Measurements from ENCODE around the gene ANKRD39. TPM values are rescaled to one million over a fixed set of nuclear protein-coding genes. Genes with fewer than 3 reads are reported as not detected.

ANKRD39 gene
- total RNA-seq (2012; rRNA removed), result 12.5 and 13.6 TPM in 2 replicates
- 15.9 and 17.0 TPM in 2 replicates for polyA plus RNA-seq (2012; rRNA removed)
- 13.1 and 24.9 TPM in 2 replicates for polyA plus RNA-seq (2012; cell fraction: cytosol; rRNA removed)
- 13.0 and 25.7 TPM in 2 replicates for polyA plus RNA-seq (2012; cell fraction: nucleus; rRNA removed; ENCODE audit: low replicate concordance)
- Bru-seq, nascent RNA, result percentile 60 among the genes with signal in this experiment
- percentile 70 among the genes with signal in this experiment for BruChase-seq, experiment 1, labeled RNA remaining after a 6-hour chase
- percentile 62 among the genes with signal in this experiment for BruChase-seq, experiment 2, labeled RNA remaining after a 2-hour chase
- long read RNA-seq, transcript ANKRD39-201 (4 exons, 976 nt), result major isoform, 12 of 13 reads
- long read RNA-seq, partial matches to known transcripts, result 1 of 13 reads
- long read RNA-seq, other reads (novel, unspliced or antisense), result 0 of 13 reads

- H3K56ac ChIP-seq (ENCODE audit: extremely low read depth, insufficient read depth, low read length), result no peak within 1 kb of the TSS
- peak within 1 kb of the TSS; percentile 64 for H3K14ac ChIP-seq (replicated peaks; ENCODE audit: low read depth, low read length)
- peaks cover 29% of the 10 kb centered on the region for H3K36me3 ChIP-seq (ENCODE audit: control insufficient read depth, insufficient read depth, low read length)
- H3K4me1 ChIP-seq (ENCODE audit: control insufficient read depth, insufficient read depth, low read length), result peaks cover 12% of the 10 kb centered on the region
- no peaks in the 10 kb centered on the region for H3K9me3 ChIP-seq (ENCODE audit: control insufficient read depth, insufficient read depth, low read length)
- H4K5ac ChIP-seq (ENCODE audit: low read depth, low read length), result no peak within 1 kb of the TSS; the same call in 1 of the 2 replicates
- peak within 1 kb of the TSS; percentile 66; the same call in 1 of the 2 replicates for H3K23ac ChIP-seq (ENCODE audit: low read depth, low read length)
- peak within 1 kb of the TSS; percentile 63 for H3K9ac ChIP-seq (ENCODE audit: low read depth, low read length)
- H2BK15ac ChIP-seq (ENCODE audit: low read depth, low read length), result no peak within 1 kb of the TSS
- in situ Hi-C loops (cut with MboI; ENCODE audit: low sequenced_read_pairs), result loop anchor here (5.0 to 25.0 kb wide), 2 partner anchors 99 to 254 kb away; partner anchors contain the start of gene ANKRD36
- H2BK120ac ChIP-seq (ENCODE audit: low read depth, low read length), result no peak within 1 kb of the TSS
- peak within 1 kb of the TSS; percentile 58 for H3K27ac ChIP-seq (ENCODE audit: insufficient read depth, low read length)
- ChIA-PET CTCF (interaction anchor here (0.6 to 2.0 kb wide), 20 partner anchors 10 to 105 kb away, joined by 3 to 23 read pairs (median 4); no protein-coding TSS in a partner anchor), POLR2A (ENCODE audit: unreplicated experiment) (interaction anchor here (0.8 kb wide), 1 partner anchor 95 kb away, joined by 3 read pairs; no protein-coding TSS in a partner anchor)
- H2AFZ ChIP-seq (replicated peaks; ENCODE audit: low read length, poor library complexity), result peak within 1 kb of the TSS; percentile 99
- no peak within 1 kb of the TSS for H2AK5ac ChIP-seq (ENCODE audit: low read depth, low read length)
- peak within 1 kb of the TSS; percentile 17 for H2BK5ac ChIP-seq (ENCODE audit: low read depth, low read length, poor library complexity, severe bottlenecking)
- peaks cover 3% of the 10 kb centered on the region; the same call in 1 of the 2 replicates for H3K9me1 ChIP-seq (ENCODE audit: insufficient read depth, low read length)
- ATAC-seq (ENCODE audit: low read depth), result peak; percentile 96
- H3K4ac ChIP-seq (ENCODE audit: low read depth, low read length), result peak within 1 kb of the TSS; percentile 84
- H2AK9ac ChIP-seq (replicated peaks; ENCODE audit: low read depth, low read length, poor library complexity), result peak within 1 kb of the TSS; percentile 95
- peaks cover 11 to 36% of the 10 kb centered on the region in 2 experiments for H3K79me1 ChIP-seq (ENCODE audit: low read depth in 1 of 2, low read length in 2 of 2)
- peak within 1 kb of the TSS; percentile 62 for H4K91ac ChIP-seq (ENCODE audit: insufficient read depth, low read depth, low read length)
- 0% methylated on average over 42 of the region's 81 CpGs; no CpG with 5 or more reads in 1 of the 2 experiments for WGBS, 2 experiments (ENCODE audit: extremely low coverage in 2 of 2, insufficient read length in 1 of 2)
- peak; percentile 98 for DNase-seq
- no TSS peak for BruUV-seq (replicated peaks)
- intact Hi-C loops (cut with micrococcal nuclease), result loop anchor here (1.0 kb wide), 3 partner anchors 10 to 102 kb away; no protein-coding TSS in a partner anchor
- no peak within 1 kb of the TSS for H2BK20ac ChIP-seq (ENCODE audit: low read depth, low read length)
- H3K18ac ChIP-seq (ENCODE audit: low read depth, low read length), result no peak within 1 kb of the TSS; the same call in 1 of the 2 replicates
- H3K4me2 ChIP-seq (ENCODE audit: low read depth, low read length), result peak within 1 kb of the TSS; percentile 87
- H3K27me3 ChIP-seq (ENCODE audit: control insufficient read depth, insufficient read depth, low read length), result no peaks in the 10 kb centered on the region
- H3K4me3 ChIP-seq (ENCODE audit: insufficient read depth, low read depth, low read length), result peak within 1 kb of the TSS; percentile 60
- dilution Hi-C loops (cut with HindIII; ENCODE audit: low sequenced_read_pairs, unreplicated experiment), result no loop called here
- H4K8ac ChIP-seq (ENCODE audit: low read depth in 2 of 2, low read length in 2 of 2), result peak within 1 kb of the TSS; percentile 74 to 84
- no peaks in the 10 kb centered on the region; the same call in 1 of the 2 replicates for H4K20me1 ChIP-seq (ENCODE audit: insufficient read depth, low read length)
- no peak for TF ChIP-seq BHLHE40 (IDR thresholded peaks at IDR 0.05; ENCODE audit: low read depth, low read length)
- TF ChIP-seq MAZ (IDR thresholded peaks at IDR 0.05; ENCODE audit: borderline replicate concordance, low read depth, low read length), result peak; percentile 75; the same call in 1 of the 2 replicates
- no peak for TF ChIP-seq ELK1 (IDR thresholded peaks at IDR 0.05; ENCODE audit: borderline replicate concordance, low read depth, low read length)
- TF ChIP-seq USF2 (IDR thresholded peaks at IDR 0.05; ENCODE audit: low read depth, low read length), result no peak
- peak; percentile 93 for TF ChIP-seq RAD21 (IDR thresholded peaks at IDR 0.05; ENCODE audit: low read length)
- no peak for TF ChIP-seq RFX5 (IDR thresholded peaks at IDR 0.05; ENCODE audit: low read depth, low read length)
- TF ChIP-seq SMC3 (IDR thresholded peaks at IDR 0.05; ENCODE audit: low read depth, low read length), result peak; percentile 90
- TF ChIP-seq POLR2A (IDR thresholded peaks at IDR 0.05; ENCODE audit: low read depth, low read length), result peak; percentile 53; the same call in 1 of the 2 replicates
- no peak for TF ChIP-seq RCOR1 (IDR thresholded peaks at IDR 0.05; ENCODE audit: insufficient replicate concordance, low read length)
- TF ChIP-seq CHD1 (IDR thresholded peaks at IDR 0.05; ENCODE audit: low read depth, low read length), result no peak
- TF ChIP-seq CTCF (conservative IDR thresholded peaks at IDR 0.05; ENCODE audit: low read depth, low read length), result peak; percentile 99
Measured at GRCh38 chr2:96857667-96858372, at the start of gene ANKRD39. Gene ANKRD39 (minus strand): TSS chr2:96858016. CDS start chr2:96857987, 29 bp downstream.

All from IMR-90 (cell line).